A673 (cell line): ENCODE data around the gene LCA5L. TPM values are rescaled to one million over a fixed set of nuclear protein-coding genes. Genes with fewer than 3 reads are reported as not detected.
A peak's percentile ranks its signal among the peaks of the same experiment; 100 is the strongest.
"Not testable (repeated sequence)": the region's sequence is repeated elsewhere in the genome, so short reads cannot be mapped to it uniquely, and the experiment has no call there.

Experiments
- BruUV-seq: library from RNA; stranded (reverse); fragments of 400-500 nt; replicated peaks from 2 replicates; lab custom pipeline; 2021; lab: Mats Ljungman, UMichigan
- CTCF ChIA-PET: fragments of 300-600 bp; sonication (Branson Sonifier 250); formaldehyde crosslinking; loops from one replicate; lab custom pipeline; 2022; ENCODE audit warnings: antibody characterized with exemption; lab: Charles Lee
- POLR2A ChIA-PET: fragments of 300-600 bp; sonication (Branson Sonifier 250); formaldehyde crosslinking; loops from one replicate; lab custom pipeline; 2022; ENCODE audit warnings: antibody characterized with exemption; ENCODE audit not compliant: low non-redundant PET; lab: Charles Lee
- DNase-seq: peaks from one replicate; pipeline ENCODE4 v3.0.0-alpha.2; 2015; ENCODE audit warnings: low spot score
- H3K27ac ChIP-seq: fragments of 200-600 bp; sonication (generic); 2 replicates; pipeline ENCODE4 v1.5.1; 2016; ENCODE audit warnings: mixed run types, low read depth, mild to moderate bottlenecking, mixed read lengths, antibody characterized with exemption, low read length; ENCODE audit not compliant: poor library complexity, severe bottlenecking
- H3K27me3 ChIP-seq: fragments of 200-600 bp; sonication (generic); replicated peaks from 2 replicates; pipeline ENCODE4 v1.6.1; 2017; ENCODE audit warnings: mixed run types, low read depth, mild to moderate bottlenecking, mixed read lengths, antibody characterized with exemption, low read length; ENCODE audit not compliant: insufficient read depth, poor library complexity
- H3K36me3 ChIP-seq: fragments of 200-600 bp; sonication (generic); 2 replicates; pipeline ENCODE4 v1.6.1; 2016; ENCODE audit warnings: mixed run types, mild to moderate bottlenecking, mixed read lengths, antibody characterized with exemption, low read length; ENCODE audit not compliant: insufficient read depth, poor library complexity, severe bottlenecking
- H3K4me1 ChIP-seq: fragments of 200-600 bp; sonication (generic); 2 replicates; pipeline ENCODE4 v1.6.1; 2017; ENCODE audit warnings: mixed run types, mild to moderate bottlenecking, mixed read lengths, antibody characterized with exemption, low read length; ENCODE audit not compliant: insufficient read depth, poor library complexity, severe bottlenecking
- H3K4me3 ChIP-seq: fragments of 200-600 bp; sonication (generic); 2 replicates; pipeline ENCODE4 v1.5.1; 2016; ENCODE audit warnings: low read depth, mixed run types, mild to moderate bottlenecking, mixed read lengths, low read length; ENCODE audit not compliant: poor library complexity, severe bottlenecking
- H3K9me3 ChIP-seq: fragments of 200-600 bp; sonication (generic); 2 replicates; pipeline ENCODE4 v1.6.1; 2016; ENCODE audit warnings: mixed run types, low read depth, mild to moderate bottlenecking, mixed read lengths, antibody characterized with exemption, low read length; ENCODE audit not compliant: poor library complexity, severe bottlenecking
- CTCF ChIP-seq: fragments of 300-800, 200-600 bp; sonication (generic); conservative IDR thresholded peaks from 2 replicates; pipeline ENCODE4 v1.5.1; 2017; ENCODE audit warnings: low read depth, mild to moderate bottlenecking, antibody characterized with exemption, low read length, moderate library complexity, mixed read lengths
- EZH2 ChIP-seq: fragments of 200-600 bp; sonication (generic); IDR thresholded peaks from 2 replicates; pipeline ENCODE4 v1.6.1; 2017; ENCODE audit warnings: borderline replicate concordance, low read depth, mild to moderate bottlenecking, mixed read lengths, antibody characterized with exemption, low read length; ENCODE audit not compliant: poor library complexity, severe bottlenecking
- intact Hi-C: fragments of 100-400 bp; cut with micrococcal nuclease; formaldehyde crosslinking; loops from one replicate; pipeline ENCODE4 v1.10.0; 2022; ENCODE audit not compliant: unreplicated experiment
- total RNA-seq: library from RNA; stranded (reverse); gene quantifications from 2 replicates; pipeline ENCODE4 v1.2.3, GENCODE V29; 2021

LCA5L gene
- total RNA-seq, 1 experiment from 2014 or later = 0.69 TPM

DNA sequence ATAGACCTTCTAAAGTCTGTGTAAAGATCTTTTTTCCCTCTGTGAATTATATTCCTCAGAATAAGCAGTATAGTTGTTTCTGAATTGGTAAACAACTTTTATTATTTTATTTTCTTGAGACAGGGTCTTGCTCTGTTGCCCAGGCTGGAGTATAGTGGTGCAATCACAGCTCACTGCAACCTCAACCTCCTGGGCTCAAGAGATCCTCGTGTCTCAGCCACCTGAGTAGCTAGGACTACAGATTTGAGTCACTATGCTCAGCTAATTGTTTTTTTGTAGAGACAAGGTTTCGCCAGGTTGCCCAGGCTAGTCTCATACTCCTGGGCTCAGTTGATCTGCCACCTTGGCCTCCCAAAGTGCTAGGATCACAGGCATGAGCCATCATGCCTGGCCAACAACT lies 70.1 kb downstream of the LCA5L start:
- DNase-seq = no peak
- Histone ChIP-seq H3K9me3 (no peaks in the 10 kb centered on the region), H3K27ac (no peak overlapping the region), H3K27me3 (peaks cover 5% of the 10 kb centered on the region), H3K4me1 (peaks cover 3% of the 10 kb centered on the region), H3K36me3 (no peaks in the 10 kb centered on the region), H3K4me3 (no peak overlapping the region)
- no TSS peak for BruUV-seq
- CTCF ChIA-PET = no interaction called here
- POLR2A ChIA-PET = no interaction called here
- no peak for TF ChIP-seq CTCF
- TF ChIP-seq EZH2 = no peak
- intact Hi-C loops = no loop called here

DNA sequence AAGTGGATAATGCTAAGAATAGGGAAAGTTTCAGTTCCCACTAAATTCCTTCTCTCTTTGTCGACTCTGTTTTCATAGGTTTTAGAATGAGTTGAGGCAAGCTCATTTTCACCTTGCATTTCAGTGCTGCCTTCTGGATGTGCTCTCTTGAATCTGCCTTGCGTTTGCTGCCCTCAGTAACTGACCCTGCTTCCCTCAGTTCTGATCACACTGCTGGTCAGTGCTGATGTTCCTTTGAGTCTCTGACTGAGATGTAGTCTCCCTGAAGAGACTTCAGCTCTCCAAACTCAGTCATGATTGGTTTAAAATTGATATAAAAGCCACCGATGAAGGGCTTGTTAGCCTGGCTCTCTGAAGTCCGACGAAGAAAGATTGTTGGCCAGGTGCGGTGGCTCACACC lies 71.5 kb downstream of the LCA5L start:
- H3K4me1 ChIP-seq = no peaks in the 10 kb centered on the region
- H3K27ac ChIP-seq = no peak overlapping the region
- DNase-seq = no peak
- H3K36me3 ChIP-seq = no peaks in the 10 kb centered on the region
- peaks cover 5% of the 10 kb centered on the region for H3K27me3 ChIP-seq
- no peak overlapping the region for H3K4me3 ChIP-seq
- ChIA-PET POLR2A (interaction anchor here (0.7 kb wide), 1 partner anchor 132 kb away, joined by 5 read pairs; no protein-coding TSS in a partner anchor), CTCF (interaction anchor here (0.5 to 0.9 kb wide), 2 partner anchors 13 to 1662 kb away, joined by 5 to 6 read pairs; no protein-coding TSS in a partner anchor)
- BruUV-seq = no TSS peak
- intact Hi-C loops = no loop called here
- no peaks in the 10 kb centered on the region for H3K9me3 ChIP-seq
- TF ChIP-seq CTCF (no peak), EZH2 (no peak)

GRCh38 chr21:39373634-39374033 lies 71.9 kb downstream of the LCA5L start:
- Histone ChIP-seq H3K9me3 (no peaks in the 10 kb centered on the region), H3K36me3 (no peaks in the 10 kb centered on the region), H3K27ac (no peak overlapping the region), H3K27me3 (peaks cover 5% of the 10 kb centered on the region), H3K4me1 (no peaks in the 10 kb centered on the region), H3K4me3 (no peak overlapping the region)
- intact Hi-C loops = no loop called here
- ChIA-PET CTCF (interaction anchor here (0.5 to 0.9 kb wide), 2 partner anchors 14 to 1662 kb away, joined by 5 to 6 read pairs; no protein-coding TSS in a partner anchor), POLR2A (no interaction called here)
- BruUV-seq = no TSS peak
- peak; percentile 39 for TF ChIP-seq CTCF
- TF ChIP-seq EZH2 = no peak
- peak; percentile 49 for DNase-seq

DNA sequence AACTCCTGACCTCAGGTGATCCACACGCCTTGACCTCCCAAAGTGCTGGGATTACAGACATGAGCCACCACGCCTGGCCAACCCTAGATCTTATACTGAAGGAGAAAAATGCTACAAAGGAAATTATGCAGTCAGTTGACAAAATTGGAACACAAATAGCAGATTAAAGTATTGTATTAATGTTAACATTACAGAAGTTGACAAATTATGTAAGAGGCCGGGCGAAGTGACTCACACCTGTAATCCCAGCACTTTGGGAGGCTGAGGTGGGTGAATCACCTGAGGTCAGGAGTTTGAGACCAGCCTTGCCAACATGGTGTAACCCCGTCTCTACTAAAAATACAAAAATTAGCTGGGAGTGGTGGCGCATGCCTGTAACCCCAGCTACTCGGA lies 75.7 kb downstream of the LCA5L start:
- H3K27me3 ChIP-seq, CTCF ChIA-PET, intact Hi-C loops, H3K4me1 ChIP-seq, H3K27ac ChIP-seq, H3K4me3 ChIP-seq, DNase-seq, H3K9me3 ChIP-seq, BruUV-seq, H3K36me3 ChIP-seq: not testable (repeated sequence)
- POLR2A ChIA-PET = interaction anchor here (0.7 kb wide), 1 partner anchor 196 kb away, joined by 7 read pairs; no protein-coding TSS in a partner anchor
